CD4-positive, alpha-beta T cell treated with Interleukin-17A for 1 hour (primary cell): ENCODE measurements around the gene OR52R1.
"Not testable (repeated sequence)": the region's sequence is repeated elsewhere in the genome, so short reads cannot be mapped to it uniquely, and the experiment has no call there.

Experiments
- DNase-seq: peaks from one replicate; pipeline ENCODE4 v3.0.0-alpha.2; 2020

Gene OR52R1

GRCh38 chr11:4804280-4804679 is at the start of gene OR52R1:
Gene OR52R1 (minus strand): TSS chr11:4804380. CDS start chr11:4804380, 0 bp downstream.
- DNase-seq = no peak

- no peak for DNase-seq
These were observed 46.9 kb upstream of the OR52R1 start for GRCh38 chr11:4851033-4851432.

DNA sequence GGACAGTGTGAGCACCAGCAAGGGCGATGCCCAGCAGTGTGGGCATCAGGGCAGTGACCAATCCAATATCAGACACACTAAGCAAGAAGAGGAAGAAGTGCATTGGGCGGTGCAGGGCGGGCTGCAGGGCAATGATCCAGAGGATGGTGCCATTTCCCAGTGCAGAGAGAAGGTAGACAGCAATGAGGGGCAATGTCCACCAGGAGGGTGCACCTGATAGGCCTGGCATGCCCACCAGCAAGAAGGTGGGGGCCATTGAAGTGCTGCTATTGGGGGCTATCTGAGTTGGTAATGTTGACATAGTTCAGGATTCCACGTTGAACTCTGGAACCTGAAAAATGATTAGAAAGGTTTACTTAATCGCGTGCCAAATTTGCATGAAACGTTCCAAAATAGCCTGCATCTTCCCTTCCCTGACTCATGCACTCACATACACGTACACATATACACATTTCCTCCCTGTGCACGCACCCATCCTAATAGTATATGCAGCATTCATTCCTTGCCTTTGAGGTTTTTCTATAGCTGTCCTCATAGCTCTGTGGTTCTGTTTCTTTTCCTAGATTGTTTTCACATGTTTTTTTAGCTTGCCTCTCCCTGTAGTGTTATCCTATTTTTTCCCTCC is 44.8 kb upstream of the OR52R1 start, which contains the start of gene OR51S1:
Gene OR51S1, minus strand, starts transcription at position 301 of the 625 bp plus-strand sequence. Its CDS starts 0 bp downstream, at position 301.
- DNase-seq = no peak

DNA sequence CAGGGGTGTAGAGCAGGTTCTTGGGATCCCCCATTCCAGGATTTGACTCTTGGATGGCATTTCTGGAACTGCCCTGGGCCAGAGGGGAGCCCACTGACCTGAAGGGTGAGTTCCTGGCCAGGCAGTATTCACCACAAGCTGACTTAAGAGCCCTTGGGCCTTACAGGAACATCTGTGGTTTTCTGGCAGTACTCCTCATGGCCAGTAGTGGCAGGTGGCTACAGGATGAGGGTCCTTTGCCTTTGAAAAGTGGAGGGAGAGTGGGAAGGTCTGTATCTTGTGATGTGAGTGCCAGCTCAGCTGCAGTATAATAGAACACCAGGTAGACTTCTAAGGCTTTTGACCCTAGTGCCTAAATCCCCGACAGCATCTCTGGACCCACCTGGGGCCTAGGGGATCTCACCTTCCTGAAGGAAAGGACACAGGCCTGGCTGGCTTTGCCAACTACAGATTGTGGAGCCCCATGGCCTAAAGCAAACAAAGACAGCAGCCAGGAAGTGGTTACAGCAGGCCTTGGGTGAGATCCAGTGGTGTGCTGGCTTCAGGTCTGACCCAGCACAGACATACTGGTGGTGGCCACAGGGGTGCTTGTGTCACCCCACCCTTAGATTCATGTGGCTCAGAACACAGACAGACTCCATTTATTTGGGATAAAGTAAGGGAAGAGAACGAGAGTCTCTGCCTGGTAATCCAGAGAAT is 35.8 kb upstream of the OR52R1 start:
- no peak for DNase-seq

- no peak for DNase-seq
These were observed 26.7 kb upstream of the OR52R1 start for GRCh38 chr11:4830909-4831308.

- DNase-seq = no peak
These were observed 26.2 kb upstream of the OR52R1 start for GRCh38 chr11:4830346-4830745.

GRCh38 chr11:4826425-4826824 is 22.2 kb upstream of the OR52R1 start:
- DNase-seq = no peak

- no peak for DNase-seq
These were observed 21.0 kb upstream of the OR52R1 start for GRCh38 chr11:4825132-4825531.

DNA sequence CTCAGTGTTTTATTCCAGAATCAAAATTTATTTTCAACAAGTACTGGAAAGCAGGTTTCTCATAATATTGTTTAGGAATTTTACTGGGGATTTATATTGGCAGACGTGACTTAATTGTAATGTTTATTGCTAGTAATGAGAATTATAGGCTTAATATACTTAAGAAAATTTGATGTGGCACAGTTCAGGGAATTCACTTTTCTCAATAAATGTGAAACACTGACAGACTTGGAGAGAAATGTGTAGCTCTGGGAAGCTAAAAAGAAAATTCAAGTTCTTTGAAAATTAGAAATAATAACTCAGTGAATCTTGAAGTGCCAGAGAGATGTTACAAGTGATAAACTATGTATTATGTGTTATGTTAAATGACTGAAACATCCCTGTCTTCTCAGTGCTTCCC is 16.8 kb upstream of the OR52R1 start, which contains the start of gene OR51F2:
Gene OR51F2, plus strand, starts transcription at position 301 of the 400 bp plus-strand sequence. CDS start 101 bp downstream, outside the sequence.
- no peak for DNase-seq

GRCh38 chr11:4809246-4809645 is 5.1 kb upstream of the OR52R1 start:
- DNase-seq = no peak

GRCh38 chr11:4808476-4808875 is 4.3 kb upstream of the OR52R1 start:
- DNase-seq = no peak

DNA sequence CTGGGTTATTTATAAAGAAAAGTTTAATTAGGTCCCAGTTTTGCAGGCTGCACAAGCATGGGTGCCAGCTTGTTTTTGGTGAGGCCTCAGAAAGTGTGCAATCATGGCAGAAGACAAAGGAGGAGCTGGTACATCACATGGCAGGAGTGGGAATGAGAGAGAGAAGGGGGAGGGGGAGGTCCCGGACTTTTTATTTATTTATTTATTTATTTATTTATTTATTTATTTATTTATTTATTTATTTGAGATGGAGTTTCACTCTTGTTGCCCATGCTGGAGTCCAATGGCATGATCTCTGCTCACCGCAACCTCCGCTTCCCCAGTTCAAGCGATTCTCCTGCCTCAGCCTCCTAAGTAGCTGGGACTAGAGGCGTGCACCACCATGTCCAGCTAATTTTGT is 2.9 kb downstream of the OR52R1 start:
- DNase-seq = not testable (repeated sequence)

DNA sequence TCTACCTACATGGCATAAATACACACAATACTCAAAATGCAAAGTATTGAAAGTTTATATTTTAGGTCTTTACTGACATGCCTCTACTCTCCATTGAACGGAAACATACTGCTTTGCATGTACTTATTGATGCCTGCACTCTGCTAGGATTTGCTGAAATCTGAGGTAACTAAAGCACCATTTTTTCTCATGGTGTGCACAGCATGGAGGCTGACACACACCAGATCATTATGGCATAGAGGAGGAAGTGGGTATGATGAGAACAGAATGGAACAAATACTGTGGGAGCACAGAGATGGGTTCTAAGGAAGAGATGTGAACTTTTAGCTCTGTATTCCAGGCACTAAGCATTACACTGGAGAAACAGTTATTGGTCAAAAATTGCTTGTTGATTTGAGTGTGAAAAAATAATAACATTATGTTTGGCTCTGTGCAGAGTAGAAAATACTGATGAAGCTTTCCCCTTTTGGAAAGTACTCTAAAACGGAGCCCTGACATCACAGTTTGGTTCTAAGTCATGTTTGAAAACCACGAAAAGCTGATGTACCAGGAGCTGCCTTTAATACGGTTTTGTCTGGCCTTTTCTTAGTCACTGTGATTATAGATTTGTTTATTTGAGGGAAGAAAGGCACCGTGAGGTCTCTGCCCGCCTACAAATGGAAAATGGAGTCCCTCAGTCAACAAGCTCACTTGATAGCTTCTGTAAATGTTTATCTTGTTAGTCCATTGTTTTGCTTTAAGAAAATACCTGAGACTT is 5.6 kb downstream of the OR52R1 start:
- DNase-seq = no peak

GRCh38 chr11:4797206-4797605 is 7.0 kb downstream of the OR52R1 start:
- no peak for DNase-seq

DNA sequence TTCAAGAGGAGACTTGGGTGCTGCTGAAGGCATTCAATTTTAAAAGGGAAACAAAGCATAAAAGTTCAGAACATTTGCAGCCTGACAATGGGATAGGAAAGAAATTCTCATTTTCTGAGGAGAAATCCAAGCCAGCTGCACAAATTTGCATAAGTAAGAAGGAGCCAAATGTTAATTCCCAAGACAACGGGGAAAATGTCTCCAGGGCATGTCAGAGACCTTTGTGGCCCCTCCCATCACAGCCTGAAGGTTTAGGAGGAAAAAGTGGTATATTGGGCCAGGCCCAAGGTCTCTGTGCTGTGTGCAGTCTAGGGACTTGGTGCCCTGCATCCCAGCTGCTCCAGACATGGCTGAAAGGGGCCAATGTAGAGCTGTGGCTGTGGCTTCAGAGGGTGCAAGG is 21.7 kb downstream of the OR52R1 start:
- no peak for DNase-seq

DNA sequence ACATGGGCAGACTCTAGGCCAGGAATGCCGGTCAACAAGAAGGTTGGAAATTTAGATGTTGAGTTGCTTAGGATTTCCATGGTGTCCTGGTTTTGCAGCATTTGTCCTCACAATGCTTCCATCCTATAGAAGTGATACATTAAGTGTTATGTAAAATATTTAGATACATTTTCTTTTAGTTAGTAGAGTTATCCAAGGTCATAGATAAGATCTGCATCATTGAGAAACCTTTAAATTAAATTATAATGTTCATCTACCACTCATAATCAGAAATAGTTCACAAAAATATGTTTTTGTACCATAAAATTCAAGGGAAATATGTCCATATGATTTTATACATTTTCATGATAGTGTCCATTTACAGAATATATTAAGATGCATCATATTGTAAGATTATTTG is 34.3 kb downstream of the OR52R1 start, which contains the start of gene OR51F1:
Gene OR51F1, minus strand, starts transcription at position 101 of the 400 bp plus-strand sequence. Its CDS starts 0 bp downstream, at position 101.
- no peak for DNase-seq

DNA sequence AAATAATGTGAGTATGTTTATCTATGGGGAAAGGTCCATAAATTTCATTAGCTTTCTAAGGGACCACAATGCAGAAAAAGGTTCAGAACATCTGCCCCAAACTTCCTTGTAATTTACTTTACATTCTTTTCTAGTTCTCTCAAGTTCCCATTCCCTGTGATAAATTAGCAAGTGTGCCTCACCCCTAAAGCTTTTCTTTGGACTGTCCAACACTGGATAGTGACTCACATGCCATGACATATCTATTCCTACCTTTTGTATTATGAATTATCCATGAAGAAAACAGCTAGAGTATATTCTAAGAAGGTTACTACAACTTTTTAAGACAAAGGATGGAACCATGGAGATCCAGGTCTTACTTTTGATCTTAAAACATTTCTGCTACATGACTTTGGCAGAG is 36.1 kb downstream of the OR52R1 start:
- no peak for DNase-seq

DNA sequence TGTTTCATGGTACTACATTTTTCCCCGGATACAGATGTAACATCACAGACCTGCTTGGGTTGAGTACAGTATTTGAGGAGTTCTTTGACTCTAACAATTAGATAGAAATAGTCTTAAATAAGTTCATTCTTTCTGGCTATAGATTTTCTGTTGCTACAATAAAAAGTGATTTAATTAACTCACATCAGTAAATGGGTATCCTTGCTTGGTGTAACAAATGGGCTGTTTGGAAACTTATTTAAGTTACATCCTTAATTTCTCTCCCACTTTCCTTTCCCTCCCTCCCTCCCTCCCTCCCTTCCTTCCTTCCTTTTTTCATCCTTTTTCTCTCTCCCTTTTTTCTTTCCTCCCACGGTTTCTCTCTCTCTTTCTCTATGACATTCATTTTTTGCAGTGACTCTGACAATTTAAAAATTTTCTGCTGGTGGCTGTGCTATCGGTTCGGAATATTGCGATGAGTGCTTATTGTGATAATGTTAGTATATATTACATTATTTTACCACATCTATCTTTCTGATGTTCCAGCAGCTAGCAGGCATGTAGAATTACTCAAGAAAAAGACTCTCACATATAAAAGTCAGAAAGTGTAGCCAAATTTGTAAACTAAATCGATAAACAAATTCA is 37.6 kb downstream of the OR52R1 start:
- DNase-seq = no peak

GRCh38 chr11:4763096-4763495 is 41.1 kb downstream of the OR52R1 start:
- no peak for DNase-seq
